Subcutaneous adipose tissue (tissue), 4 donors: Measurements from ENCODE around the gene PHTF1. TPM values are rescaled to one million over a fixed set of nuclear protein-coding genes. Genes with fewer than 3 reads are reported as not detected.

ENCODE experiments used
- CTCF ChIP-seq: fragments of 450-650 bp; IDR thresholded peaks from one replicate; pipeline ENCODE4 v1.5.1; 2016; ENCODE audit warnings: low read depth, mild to moderate bottlenecking, control low read depth, antibody characterized with exemption, moderate library complexity
- total RNA-seq, 4 donors: library from RNA; depleted of rRNA; stranded (reverse); fragments of >200 nt; gene quantifications; one replicate each; pipeline ENCODE4 v1.1.0, GENCODE V29; 2016

PHTF1 gene
- 10 to 100 TPM; 14.5 to 23.3 (median 18.3) TPM for total RNA-seq

- no peak for TF ChIP-seq CTCF
Observed at GRCh38 chr1:113759333-113760101, at the start of gene PHTF1. Gene PHTF1 (minus strand): TSS chr1:113759486. CDS start chr1:113758703, 783 bp downstream.

GRCh38 chr1:113808450-113809195, 49.3 kb upstream of the PHTF1 start:
- no peak for TF ChIP-seq CTCF

- TF ChIP-seq CTCF: no peak
Observed at GRCh38 chr1:113805639-113806038, 46.4 kb upstream of the PHTF1 start.

- no peak for TF ChIP-seq CTCF
Observed at GRCh38 chr1:113805256-113805531, 45.9 kb upstream of the PHTF1 start.

GRCh38 chr1:113804421-113805255, 45.4 kb upstream of the PHTF1 start:
- TF ChIP-seq CTCF: no peak

- TF ChIP-seq CTCF: no peak
Observed at GRCh38 chr1:113802367-113803007, 43.2 kb upstream of the PHTF1 start.
